ENCODE results near the gene MNT. TPM values are rescaled to one million over a fixed set of nuclear protein-coding genes. Genes with fewer than 3 reads are reported as not detected.

MNT gene

GRCh38 chr17:2335726-2336214 is 65.1 kb downstream of the MNT start:
- no peaks in the 10 kb centered on the region for H3K4me1 ChIP-seq (ENCODE audit: control insufficient read depth, low read depth, low read length)
- H3K56ac ChIP-seq (ENCODE audit: low read length), result peak overlapping the region; percentile 85
- no CpG with 5 or more reads among the region's 17 CpGs for WGBS (ENCODE audit: extremely low coverage, insufficient coverage, low lambda C conversion rate)
- no peak overlapping the region for H4K5ac ChIP-seq (ENCODE audit: low read length)
- no peak overlapping the region for H3K18ac ChIP-seq (ENCODE audit: low read length)
- H2BK15ac ChIP-seq (replicated peaks; ENCODE audit: low read depth), result no peak overlapping the region
- peaks cover 16% of the 10 kb centered on the region for H3K79me1 ChIP-seq (ENCODE audit: low read length)
- H2BK120ac ChIP-seq (ENCODE audit: low read depth, low read length), result no peak overlapping the region
- DNase-seq, result peak; percentile 59
- no peaks in the 10 kb centered on the region for H3K27me3 ChIP-seq (ENCODE audit: insufficient read depth, low read length, poor library complexity)
- peaks cover 26% of the 10 kb centered on the region for H3K36me3 ChIP-seq (ENCODE audit: control insufficient read depth, insufficient read depth, low read length)
- H2BK5ac ChIP-seq (ENCODE audit: low read length), result no peak overlapping the region
- H3K4ac ChIP-seq (ENCODE audit: low read depth, low read length), result peak overlapping the region; percentile 70
- no peak overlapping the region for H3K23ac ChIP-seq (ENCODE audit: low read length)
- H4K8ac ChIP-seq (ENCODE audit: low read depth, low read length), result no peak overlapping the region
- peak overlapping the region; percentile 84 for H3K4me2 ChIP-seq (ENCODE audit: low read length)
- peak overlapping the region; percentile 96 for H3K9ac ChIP-seq (ENCODE audit: low read length)
- H3K4me3 ChIP-seq (ENCODE audit: low read length), result peak overlapping the region; percentile 91
- peak overlapping the region; percentile 60 for H2AK5ac ChIP-seq (ENCODE audit: low read length)
- H3K79me2 ChIP-seq (ENCODE audit: control insufficient read depth, insufficient read depth, low read length), result peaks cover 27% of the 10 kb centered on the region
- H3K27ac ChIP-seq (ENCODE audit: low read depth, low read length), result no peak overlapping the region

Small RNA genes lying within 50 kb of the gene (small RNA-seq; reads per million reads assigned to genes)
- gene AC006435.3 (ENCODE audit: insufficient read depth) (not detected), gene AC006435.4 (ENCODE audit: insufficient read depth) (not detected)
